H1 (cell line): ENCODE results near the gene CES3. TPM values are rescaled to one million over a fixed set of nuclear protein-coding genes. Genes with fewer than 3 reads are reported as not detected.
A peak's percentile ranks its signal among the peaks of the same experiment; 100 is the strongest.

Experiments used
- CTCF ChIA-PET: fragments of 300-600 bp; sonication (Branson Sonifier 250); formaldehyde crosslinking; loops from one replicate; lab custom pipeline; 2021; ENCODE audit not compliant: partially characterized antibody; lab: Charles Lee
- POLR2A ChIA-PET: fragments of 300-600 bp; sonication (Branson Sonifier 250); formaldehyde crosslinking; loops from one replicate; lab custom pipeline; 2021; ENCODE audit warnings: inconsistent platforms; ENCODE audit not compliant: partially characterized antibody; lab: Charles Lee
- DNase-seq, 2 experiments: peaks; one replicate each; pipeline versions ENCODE4 v3.0.0 to v3.0.0-alpha.2; 2010 to 2022; ENCODE audit warnings: low spot score in 2 of 2, low read depth in 1 of 2, mixed read lengths in 1 of 2
- FAIRE-seq: peaks from 2 replicates; lab custom pipeline; 2011; peaks lifted over from hg19 to GRCh38; lab: Jason Lieb, UNC
- H2AFZ ChIP-seq: 2 replicates; pipeline ENCODE4 v1.8.1; 2012; ENCODE audit warnings: low read length, inconsistent platforms
- H2AK5ac ChIP-seq: 2 replicates; pipeline ENCODE4 v1.6.1; 2013; ENCODE audit warnings: low read depth, low read length
- H2BK120ac ChIP-seq: replicated peaks from 2 replicates; pipeline ENCODE3; 2013; ENCODE audit warnings: low read depth, low read length, inconsistent platforms
- H2BK12ac ChIP-seq: 2 replicates; pipeline ENCODE4 v1.6.1; 2013; ENCODE audit warnings: low read depth, low read length
- H2BK15ac ChIP-seq: 2 replicates; pipeline ENCODE4 v1.6.1; 2013; ENCODE audit warnings: low read length
- H2BK20ac ChIP-seq: 2 replicates; pipeline ENCODE4 v1.6.1; 2013; ENCODE audit warnings: low read length
- H2BK5ac ChIP-seq: 2 replicates; pipeline ENCODE4 v1.6.1; 2013; ENCODE audit warnings: low read depth, low read length
- H3K14ac ChIP-seq: 2 replicates; pipeline ENCODE4 v1.6.1; 2013; ENCODE audit warnings: inconsistent platforms; ENCODE audit not compliant: insufficient read length
- H3K18ac ChIP-seq: 2 replicates; pipeline ENCODE4 v1.6.1; 2013; ENCODE audit warnings: low read length; ENCODE audit errors: extremely low read depth
- H3K23ac ChIP-seq: 2 replicates; pipeline ENCODE4 v1.6.1; 2013; ENCODE audit warnings: inconsistent platforms; ENCODE audit not compliant: insufficient read length
- H3K23me2 ChIP-seq: 2 replicates; pipeline ENCODE4 v1.6.1; 2013; ENCODE audit warnings: low read depth, low read length
- H3K27ac ChIP-seq: 2 replicates; pipeline ENCODE4 v1.6.1; 2011; ENCODE audit warnings: low read depth, low read length, inconsistent platforms
- H3K27me3 ChIP-seq, 4 experiments: replicated peaks in 1 of 4; 1 replicate in 1 of 4; 2 replicates in 3 of 4; pipeline versions ENCODE4 v1.6.1 to v1.8.1; 2011 to 2013; ENCODE audit warnings: low read length in 3 of 4, mild to moderate bottlenecking in 3 of 4, inconsistent platforms in 2 of 4, mixed read lengths in 2 of 4, moderate library complexity in 1 of 4; ENCODE audit not compliant: control insufficient read depth in 3 of 4, insufficient read depth in 3 of 4; ENCODE audit errors: extremely low read depth in 1 of 4
- H3K36me3 ChIP-seq, 4 experiments: 2 replicates each; pipeline versions ENCODE4 v1.6.1 to v1.8.1; 2011 to 2013; ENCODE audit warnings: mild to moderate bottlenecking in 4 of 4, low read length in 3 of 4, moderate library complexity in 2 of 4, control low read depth in 1 of 4, inconsistent platforms in 1 of 4; ENCODE audit not compliant: insufficient read depth in 4 of 4, control insufficient read depth in 2 of 4
- H3K4ac ChIP-seq: replicated peaks from 2 replicates; pipeline ENCODE3; 2013; ENCODE audit warnings: low read length, low read depth, mixed read lengths, inconsistent platforms; ENCODE audit not compliant: insufficient read length
- H3K4me1 ChIP-seq, 4 experiments: replicated peaks in 1 of 4; 1 replicate in 1 of 4; 2 replicates in 3 of 4; pipeline versions ENCODE4 v1.6.1 to v1.8.1; 2011 to 2013; ENCODE audit warnings: low read length in 3 of 4, inconsistent platforms in 2 of 4, mixed read lengths in 1 of 4; ENCODE audit not compliant: insufficient read depth in 4 of 4, control insufficient read depth in 3 of 4
- H3K4me2 ChIP-seq, 2 experiments: 2 replicates each; pipeline versions ENCODE4 v1.6.1 to v1.8.1; 2011 to 2013; ENCODE audit warnings: low read depth in 2 of 2, low read length in 2 of 2, control low read depth in 1 of 2, inconsistent platforms in 1 of 2, mild to moderate bottlenecking in 1 of 2; ENCODE audit not compliant: insufficient read depth in 1 of 2
- H3K4me3 ChIP-seq, 4 experiments: fragments of 200-600, 300-600 bp in 1 of 4; sonication (generic), shearing (Covaris generic), sonication (Bioruptor Twin) in 1 of 4; 2 replicates each; pipeline versions ENCODE4 v1.5.1 to v1.8.1; 2011 to 2016; ENCODE audit warnings: low read length in 4 of 4, low read depth in 3 of 4, control low read depth in 2 of 4, inconsistent platforms in 2 of 4, mild to moderate bottlenecking in 2 of 4, mixed read lengths in 1 of 4, moderate library complexity in 1 of 4; ENCODE audit not compliant: insufficient read depth in 2 of 4; ENCODE audit errors: extremely low read depth in 1 of 4
- H3K56ac ChIP-seq: replicated peaks from 2 replicates; pipeline ENCODE3; 2013; ENCODE audit warnings: low read depth, mild to moderate bottlenecking, mixed read lengths, low read length, inconsistent platforms; ENCODE audit not compliant: insufficient read length
- H3K79me1 ChIP-seq: 2 replicates; pipeline ENCODE4 v1.6.1; 2013; ENCODE audit warnings: low read depth, low read length, control low read depth
- H3K79me2 ChIP-seq, 2 experiments: 2 replicates each; pipeline versions ENCODE4 v1.6.1 to v1.8.1; 2012 to 2013; ENCODE audit warnings: low read length in 2 of 2, mild to moderate bottlenecking in 2 of 2, inconsistent platforms in 1 of 2; ENCODE audit not compliant: insufficient read depth in 2 of 2, control insufficient read depth in 1 of 2
- H3K9ac ChIP-seq, 4 experiments: replicated peaks in 1 of 4; 1 replicate in 1 of 4; 2 replicates in 3 of 4; pipeline versions ENCODE4 v1.6.1 to v1.8.1; 2011 to 2013; ENCODE audit warnings: low read depth in 3 of 4, low read length in 3 of 4, control low read depth in 2 of 4, mild to moderate bottlenecking in 2 of 4, moderate library complexity in 2 of 4, inconsistent platforms in 1 of 4; ENCODE audit errors: extremely low read depth in 1 of 4
- H3K9me3 ChIP-seq, 2 experiments: 2 replicates each; pipeline versions ENCODE4 v1.6.1 to v1.8.1; 2012 to 2013; ENCODE audit warnings: mild to moderate bottlenecking in 2 of 2, moderate library complexity in 2 of 2, control low read depth in 1 of 2, inconsistent platforms in 1 of 2, low read depth in 1 of 2, low read length in 1 of 2, mixed read lengths in 1 of 2; ENCODE audit not compliant: insufficient read depth in 2 of 2
- H4K20me1 ChIP-seq, 2 experiments: replicated peaks in 1 of 2; 2 replicates each; pipeline versions ENCODE3 to v1.8.1; 2011 to 2013; ENCODE audit warnings: inconsistent platforms in 2 of 2, low read length in 2 of 2, mild to moderate bottlenecking in 1 of 2; ENCODE audit not compliant: insufficient read depth in 2 of 2, control insufficient read depth in 1 of 2
- H4K5ac ChIP-seq: 2 replicates; pipeline ENCODE4 v1.6.1; 2013; ENCODE audit warnings: low read length, low read depth, mixed read lengths, inconsistent platforms; ENCODE audit not compliant: insufficient read length
- H4K8ac ChIP-seq: 2 replicates; pipeline ENCODE4 v1.8.0; 2013; ENCODE audit warnings: mild to moderate bottlenecking, moderate library complexity, low read length, inconsistent platforms; ENCODE audit not compliant: insufficient read depth; ENCODE audit errors: extremely low read depth
- H4K91ac ChIP-seq: replicated peaks from 2 replicates; pipeline ENCODE3; 2013; ENCODE audit warnings: low read length, mixed read lengths, inconsistent platforms; ENCODE audit not compliant: insufficient read length
- CTCF ChIP-seq, 3 experiments: IDR thresholded peaks; 1 replicate in 2 of 3; 2 replicates in 1 of 3; pipeline versions ENCODE4 v1.5.1 to v1.6.1; 2011; ENCODE audit warnings: low read length in 3 of 3, mild to moderate bottlenecking in 3 of 3, inconsistent platforms in 2 of 3, low read depth in 1 of 3, moderate library complexity in 1 of 3; ENCODE audit not compliant: insufficient read depth in 1 of 3; ENCODE audit errors: control extremely low read depth in 1 of 3
- EP300 ChIP-seq, 2 experiments: IDR thresholded peaks; 1 replicate in 1 of 2; 2 replicates in 1 of 2; pipeline ENCODE4 v1.6.1; 2011 to 2012; ENCODE audit warnings: low read depth in 2 of 2, low read length in 2 of 2, mild to moderate bottlenecking in 2 of 2, borderline replicate concordance in 1 of 2, inconsistent platforms in 1 of 2, moderate library complexity in 1 of 2
- FOSL1 ChIP-seq: IDR thresholded peaks from 2 replicates; pipeline ENCODE4 v1.6.1; 2011; ENCODE audit warnings: mild to moderate bottlenecking, low read depth, low read length, moderate library complexity; ENCODE audit not compliant: insufficient read depth
- HDAC2 ChIP-seq, 2 experiments: fragments of 300-600 bp in 1 of 2; sonication (generic) in 1 of 2; IDR thresholded peaks; 2 replicates each; pipeline ENCODE4 v1.6.1; 2011 to 2012; ENCODE audit warnings: low read depth in 2 of 2, low read length in 2 of 2, mild to moderate bottlenecking in 2 of 2, moderate library complexity in 2 of 2, borderline replicate concordance in 1 of 2, inconsistent platforms in 1 of 2
- SIRT6 ChIP-seq: IDR thresholded peaks from one replicate; pipeline ENCODE4 v1.7.1; 2012; ENCODE audit warnings: low read length, inconsistent platforms
- SUZ12 ChIP-seq: fragments of 200-600 bp; sonication (generic); IDR thresholded peaks from 2 replicates; pipeline ENCODE4 v1.6.1; 2012; ENCODE audit warnings: mild to moderate bottlenecking, inconsistent platforms, low read length, moderate library complexity, mixed read lengths
- TEAD4 ChIP-seq: IDR thresholded peaks from 2 replicates; pipeline ENCODE4 v1.6.1; 2012; ENCODE audit warnings: low read depth, low read length, inconsistent platforms, mixed read lengths
- USF2 ChIP-seq: IDR thresholded peaks from 2 replicates; pipeline ENCODE4 v1.6.1; 2011; ENCODE audit warnings: low read length, improper control_type of control experiment
- YY1 ChIP-seq: IDR thresholded peaks from 2 replicates; pipeline ENCODE4 v1.6.1; 2011; ENCODE audit warnings: low read depth, mild to moderate bottlenecking, low read length
- WGBS, 2 experiments: shearing (Covaris generic) in 1 of 2; methylation state at CpG; one replicate each; pipeline versions ENCODE4 v1.1.6 to v1.1.7; 2013 to 2015; ENCODE audit warnings: low lambda C conversion rate in 2 of 2, mixed read lengths in 2 of 2, inconsistent platforms in 1 of 2, low coverage in 1 of 2, missing lambda C conversion rate in 1 of 2; ENCODE audit not compliant: insufficient replicate concordance in 2 of 2, insufficient coverage in 1 of 2, insufficient read length in 1 of 2; ENCODE audit errors: extremely low coverage in 1 of 2, missing lambda C conversion rate in 1 of 2; 5-methylcytosine and 5-hydroxymethylcytosine counted together
- polyA plus RNA-seq, 7 experiments: library from polyadenylated mRNA; depleted of rRNA in 3 of 7; stranded (reverse) in 5 of 7; unstranded in 2 of 7; fragments of >200 nt in 5 of 7; fragments of 200-250 nt in 2 of 7; gene quantifications; 1 replicate in 5 of 7; 2 replicates in 1 of 7; 4 replicates in 1 of 7; pipeline versions ENCODE4 v1.2.1 to v1.2.3, GENCODE V29; 2011 to 2013; ENCODE audit warnings: missing spikeins in 2 of 7, mixed read lengths in 2 of 7
- total RNA-seq: library from RNA; stranded (reverse); fragmentation: NEBNext Ultra II Directional; extraction: Animal tissue kit (Norgen Biotek cat#: 25700); gene quantifications from 2 replicates; pipeline ENCODE4 v1.2.1, GENCODE V29; 2021

The CES3 gene
- total and polyA plus RNA-seq, 2 of the 8 experiments (the other 6 are each of a cell fraction or from before 2014, with no cell fraction given): 1.6 to 2.2 TPM

DNA sequence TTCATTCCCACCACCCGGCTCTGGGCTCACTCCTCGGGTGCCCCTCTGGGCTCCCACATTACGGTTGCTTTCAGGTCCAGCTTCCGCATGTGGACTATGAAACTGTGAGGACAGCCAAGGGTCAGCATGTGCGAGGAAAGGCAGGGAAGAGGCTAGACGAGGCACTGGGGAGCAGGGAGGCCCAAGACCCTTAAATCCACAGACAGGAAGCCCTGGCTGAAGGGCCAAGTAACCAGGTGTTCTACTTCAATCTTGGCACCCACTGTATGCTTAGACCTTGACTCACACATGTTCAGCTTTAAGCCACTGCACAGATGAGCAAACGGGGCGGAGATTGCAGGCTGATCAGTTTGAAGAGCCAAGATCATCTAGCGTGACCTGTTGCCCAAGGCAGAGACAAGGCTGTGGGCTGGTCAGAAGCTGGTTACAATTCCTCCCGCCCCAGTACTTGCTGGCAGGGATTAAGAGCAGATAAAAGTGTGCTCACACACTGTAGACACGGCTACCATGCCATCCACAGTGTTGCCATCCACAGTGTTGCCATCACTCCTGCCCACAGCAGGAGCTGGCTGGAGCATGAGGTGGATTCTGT is 27.2 kb downstream of the CES3 start, which contains the start of gene CES4A:
TSS of gene CES4A (plus strand) at position 393 of the 592 bp plus-strand sequence. CDS start at position 577, 184 bp downstream.
- no peak within 1 kb of the TSS for H3K23ac ChIP-seq
- POLR2A ChIA-PET: no interaction called here
- no peak for TF ChIP-seq EP300 (IDR thresholded peaks at IDR 0.05; ENCODE audit: borderline replicate concordance in 1 of 2, low read depth in 2 of 2, low read length in 2 of 2)
- TF ChIP-seq FOSL1: no peak
- TF ChIP-seq CTCF (IDR thresholded peaks at IDR 0.05; ENCODE audit: control extremely low read depth in 1 of 3, insufficient read depth in 1 of 3, low read depth in 1 of 3, low read length in 3 of 3): no peak
- no peak for TF ChIP-seq USF2
- TF ChIP-seq TEAD4: no peak
- TF ChIP-seq SIRT6: no peak
- no peak for TF ChIP-seq YY1
- no peak for TF ChIP-seq SUZ12
- no peak for TF ChIP-seq HDAC2 (IDR thresholded peaks at IDR 0.05; ENCODE audit: borderline replicate concordance in 1 of 2, low read depth in 2 of 2, low read length in 2 of 2)

More for the DNA sequence above, 27.2 kb downstream of the CES3 start, which contains the start of gene CES4A:
- no peaks in the 10 kb centered on the region for H3K36me3 ChIP-seq
- FAIRE-seq (no peak), DNase-seq (no peak)
- H2BK120ac ChIP-seq: no peak within 1 kb of the TSS
- no peak within 1 kb of the TSS; the same call in 1 of the 2 replicates for H2AFZ ChIP-seq
- H2BK5ac ChIP-seq: no peak within 1 kb of the TSS
- H3K9me3 ChIP-seq: no peaks in the 10 kb centered on the region
- no peaks in the 10 kb centered on the region for H3K23me2 ChIP-seq
- H2BK12ac ChIP-seq: no peak within 1 kb of the TSS
- peak within 1 kb of the TSS; percentile 46 for H3K4ac ChIP-seq
- no peak within 1 kb of the TSS for H3K18ac ChIP-seq
- CTCF ChIA-PET: interaction anchor here (0.6 to 6.0 kb wide), 10 partner anchors 10 to 166 kb away, joined by 3 to 49 read pairs (median 4); partner anchors contain the start of genes B3GNT9 and CES3
- no peak within 1 kb of the TSS for H3K14ac ChIP-seq
- no peak within 1 kb of the TSS for H3K56ac ChIP-seq
- no peaks in the 10 kb centered on the region for H3K79me1 ChIP-seq
- peaks cover 0 to 3% (median 2%) of the 10 kb centered on the region in 4 experiments; a peak in 3 of 7 replicates for H3K27me3 ChIP-seq
- H3K4me3 ChIP-seq: no peak within 1 kb of the TSS
- no peak within 1 kb of the TSS for H3K4me2 ChIP-seq
- H2AK5ac ChIP-seq: no peak within 1 kb of the TSS
- H2BK20ac ChIP-seq: no peak within 1 kb of the TSS
- H3K9ac ChIP-seq: no peak within 1 kb of the TSS
- H2BK15ac ChIP-seq: no peak within 1 kb of the TSS
- no peaks in the 10 kb centered on the region for H4K20me1 ChIP-seq
- H3K79me2 ChIP-seq: no peaks in the 10 kb centered on the region
- no peak within 1 kb of the TSS for H4K91ac ChIP-seq
- no peak within 1 kb of the TSS for H4K8ac ChIP-seq
- no peak within 1 kb of the TSS for H3K27ac ChIP-seq
- H4K5ac ChIP-seq: no peak within 1 kb of the TSS
- H3K4me1 ChIP-seq: no peaks in the 10 kb centered on the region
- 90% methylated on average over 11 of the region's 11 CpGs; no CpG with 5 or more reads in 1 of the 2 experiments for WGBS, 2 experiments
